ENCODE results near the gene PAX2. TPM values are rescaled to one million over a fixed set of nuclear protein-coding genes. Genes with fewer than 3 reads are reported as not detected.

Gene PAX2
- total and polyA plus RNA-seq, 12 donors: 0.07 to 0.25 (median 0.10) TPM; not detected in 8

- Histone ChIP-seq H3K27ac (no peak overlapping the region), H3K36me3 (replicated peaks in 1 of 2) (no peaks in the 10 kb centered on the region), H3K4me3 (no peak overlapping the region), H3K9me3 (replicated peaks in 1 of 3) (no peaks in the 10 kb centered on the region), H3K4me1 (replicated peaks in 1 of 2) (peaks cover 0 to 25% of the 10 kb centered on the region in 2 donors), H3K27me3 (no peaks in the 10 kb centered on the region)
- WGBS, 4 donors: 60 to 79% (median 70%) methylated on average over 11 of the region's 11 CpGs
- intact Hi-C loops (cut with DNase I): loop anchor here (2.0 to 10.0 kb wide), 5 partner anchors 133 to 315 kb away; partner anchors contain the start of gene PAX2 (in 1 of the 2)
- TF ChIP-seq POLR2A (IDR thresholded peaks at IDR 0.05): no peak
- no peak for TF ChIP-seq CTCF (IDR thresholded peaks at IDR 0.05)
- DNase-seq: no peak
These were observed 132.1 kb downstream of the PAX2 start for GRCh38 chr10:100877461-100877850.

- Histone ChIP-seq H3K9me3 (replicated peaks in 1 of 3) (no peaks in the 10 kb centered on the region), H3K4me3 (no peak overlapping the region), H3K27me3 (no peaks in the 10 kb centered on the region), H3K4me1 (replicated peaks in 1 of 2) (peaks cover 0 to 35% of the 10 kb centered on the region in 2 donors), H3K36me3 (replicated peaks in 1 of 2) (no peaks in the 10 kb centered on the region), H3K27ac (no peak overlapping the region)
- WGBS, 4 donors: 4 to 12% (median 11%) methylated on average over 5 of the region's 5 CpGs
- no peak for TF ChIP-seq POLR2A (IDR thresholded peaks at IDR 0.05)
- peak; percentile 31 to 85 (median 77) for TF ChIP-seq CTCF (IDR thresholded peaks at IDR 0.05)
- peak; percentile 60 to 85 (median 76) for DNase-seq
- intact Hi-C loops (cut with DNase I): loop anchor here (5.0 to 10.0 kb wide), 4 partner anchors 134 to 314 kb away; partner anchors contain the start of gene PAX2 (in 1 of the 2)
These were observed 133.0 kb downstream of the PAX2 start for GRCh38 chr10:100878291-100878910.

Other genes starting within 250 kb of the PAX2 start
- 10 to 100 TPM in 3 of 9 donors, 1 to 10 TPM in 6; 2.9 to 85.1 (median 7.2) TPM for gene SEC31B, start 225.7 kb upstream of the PAX2 start, total RNA-seq
- 10 to 100 TPM in 2 of 3 donors, 1 to 10 TPM in 1; 2.8 to 41.8 (median 27.1) TPM for gene SEC31B, start 225.7 kb upstream of the PAX2 start, polyA plus RNA-seq
- gene NDUFB8, start 215.7 kb upstream of the PAX2 start, total RNA-seq: 100 to 1,000 TPM; 181 to 392 (median 221) TPM
- gene NDUFB8, start 215.7 kb upstream of the PAX2 start, polyA plus RNA-seq: 100 to 1,000 TPM; 203 to 689 (median 334) TPM
- gene HIF1AN, start 209.6 kb upstream of the PAX2 start, total RNA-seq: 10 to 100 TPM; 10.0 to 46.4 (median 20.6) TPM
- 10 to 100 TPM in 1 of 3 donors, 1 to 10 TPM in 2; 6.7 to 43.0 (median 10.0) TPM for gene HIF1AN, start 209.6 kb upstream of the PAX2 start, polyA plus RNA-seq
- gene SLF2, start 167.4 kb downstream of the PAX2 start, total RNA-seq: 10 to 100 TPM; 19.8 to 88.7 (median 37.4) TPM
- gene SLF2, start 167.4 kb downstream of the PAX2 start, polyA plus RNA-seq: 10 to 100 TPM; 20.9 to 34.6 (median 31.2) TPM
- gene SEMA4G, start 223.9 kb downstream of the PAX2 start, total RNA-seq: 10 to 100 TPM in 5 of 9 donors, 1 to 10 TPM in 4; 6.0 to 21.5 (median 13.9) TPM
- 10 to 100 TPM; 14.1 to 16.8 (median 14.3) TPM for gene SEMA4G, start 223.9 kb downstream of the PAX2 start, polyA plus RNA-seq
- gene MRPL43, start 241.9 kb downstream of the PAX2 start, total RNA-seq: 100 to 1,000 TPM in 7 of 9 donors, 10 to 100 TPM in 2; 92.7 to 214 (median 129) TPM
- 100 to 1,000 TPM in 2 of 3 donors, 10 to 100 TPM in 1; 58.4 to 188 (median 175) TPM for gene MRPL43, start 241.9 kb downstream of the PAX2 start, polyA plus RNA-seq
- gene TWNK, start 242.0 kb downstream of the PAX2 start, total RNA-seq: 10 to 100 TPM in 4 of 9 donors, 1 to 10 TPM in 5; 5.3 to 14.2 (median 9.4) TPM
- 10 to 100 TPM in 1 of 3 donors, 1 to 10 TPM in 2; 7.6 to 21.8 (median 9.0) TPM for gene TWNK, start 242.0 kb downstream of the PAX2 start, polyA plus RNA-seq

All from adrenal gland (tissue), 12 donors.